Measurements from ENCODE around the gene SMAD5.

Gene SMAD5

DNA sequence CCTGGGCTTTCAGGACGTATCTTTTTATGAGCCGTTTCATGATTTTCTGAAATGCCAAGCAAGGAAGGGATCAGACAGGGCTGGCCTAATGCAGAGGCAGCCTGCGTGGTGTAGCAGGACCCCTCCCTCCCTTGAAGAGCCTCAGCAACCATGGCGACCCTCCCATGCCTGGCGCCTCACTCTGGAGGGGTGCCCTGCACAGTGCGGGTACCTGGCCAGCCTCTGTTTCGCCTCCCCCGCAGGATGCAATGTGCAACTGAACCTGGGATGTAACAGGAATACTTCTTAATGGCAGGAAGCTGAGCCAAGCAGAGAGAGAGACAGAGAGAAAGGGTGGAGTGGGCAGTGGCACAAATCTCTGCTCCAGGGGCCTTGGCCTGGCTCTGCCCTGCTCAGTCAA lies 83.6 kb downstream of the SMAD5 start:
- DNase-seq (ENCODE audit: low read depth in 2 of 2), result no peak

DNA sequence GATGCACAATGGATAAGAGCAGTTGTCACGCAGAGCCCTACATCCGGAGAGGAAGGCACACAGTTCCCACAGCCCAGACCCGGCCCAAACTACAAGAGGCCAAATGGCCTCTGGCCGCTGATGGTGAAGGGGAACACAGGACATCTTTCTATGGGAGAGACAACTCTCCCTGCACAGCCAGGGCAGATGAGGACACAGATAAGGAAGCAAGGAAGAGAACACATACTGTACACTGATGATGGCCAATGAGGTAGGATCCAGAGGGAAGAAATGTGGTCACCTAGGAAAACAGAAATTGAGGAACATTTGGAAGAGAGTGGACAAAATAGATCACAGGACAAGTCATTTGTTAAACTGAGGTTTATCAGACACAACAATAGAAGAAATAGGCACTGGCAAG lies 88.7 kb downstream of the SMAD5 start:
- no peak for DNase-seq (ENCODE audit: low read depth in 2 of 2)

DNA sequence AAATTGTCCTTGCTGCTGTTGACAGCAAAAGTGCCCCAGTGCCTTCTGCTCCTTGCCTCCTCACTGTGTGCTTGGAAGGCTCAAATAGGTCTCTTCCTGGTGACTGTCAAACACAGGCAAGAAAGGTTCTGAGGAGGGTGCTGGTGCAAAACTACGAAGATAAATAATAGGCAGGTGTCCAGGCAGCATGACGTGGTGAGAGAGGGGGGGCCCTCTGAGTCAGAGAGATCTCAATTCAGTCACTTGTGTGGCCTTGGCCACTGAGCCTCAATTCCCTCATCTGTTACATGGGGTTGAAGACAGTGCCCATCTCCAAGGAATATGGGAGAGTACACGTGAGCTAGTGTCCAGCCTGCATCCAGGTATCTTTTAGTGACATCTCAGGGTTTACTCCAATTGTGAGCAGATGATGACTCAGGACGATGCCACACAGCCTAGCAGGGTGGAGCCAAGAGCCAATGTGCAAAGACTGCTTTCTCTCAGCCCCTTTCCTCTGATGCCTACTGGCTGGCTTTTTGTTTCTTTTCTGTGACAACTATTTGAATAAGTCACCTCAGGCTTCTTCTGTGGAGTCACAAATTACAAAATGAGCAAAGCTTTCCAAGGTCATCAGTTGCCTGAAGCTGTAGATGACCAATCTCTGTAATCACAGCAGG lies 90.1 kb downstream of the SMAD5 start:
- DNase-seq (ENCODE audit: low read depth in 2 of 2), result no peak

DNA sequence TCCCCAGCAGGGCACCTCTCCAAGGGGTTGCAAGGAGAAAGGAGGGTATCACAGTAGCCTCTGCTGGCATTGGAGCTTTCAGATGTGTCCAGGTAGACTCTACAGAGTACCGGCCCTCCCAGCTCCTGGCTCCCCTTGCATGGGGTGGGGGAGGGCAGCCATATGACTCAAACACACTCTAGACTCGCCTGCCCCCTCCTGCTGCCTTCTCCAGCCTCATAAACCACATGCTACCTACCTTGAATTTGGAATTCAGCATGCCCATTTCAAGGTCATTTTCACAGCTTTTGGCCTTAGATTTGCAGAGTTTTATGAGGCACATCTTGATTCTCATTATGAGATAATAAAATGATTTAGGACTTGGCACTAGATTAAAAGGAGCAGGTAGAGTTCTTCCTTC lies 93.2 kb downstream of the SMAD5 start:
- DNase-seq (ENCODE audit: low read depth in 2 of 2), result no peak

DNA sequence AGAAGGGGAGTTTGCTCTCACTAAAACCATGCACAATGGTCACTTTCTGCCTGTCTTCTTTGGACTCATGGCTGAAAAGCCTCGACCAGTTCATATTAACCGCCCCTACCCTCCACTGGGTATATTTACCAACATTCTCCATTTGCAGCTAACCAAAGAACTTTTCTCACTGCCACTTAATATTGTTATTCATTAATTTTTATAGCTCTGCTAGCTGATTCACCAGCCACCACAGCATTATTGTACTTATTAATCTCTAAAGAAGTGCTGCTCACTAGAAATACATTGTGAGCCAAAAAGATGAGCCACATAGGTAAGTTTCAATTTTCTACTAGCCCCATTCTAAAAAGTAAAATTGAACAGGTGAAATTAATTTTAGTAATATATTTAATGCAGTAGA lies 93.8 kb downstream of the SMAD5 start:
- no peak for DNase-seq (ENCODE audit: low read depth in 2 of 2)

DNA sequence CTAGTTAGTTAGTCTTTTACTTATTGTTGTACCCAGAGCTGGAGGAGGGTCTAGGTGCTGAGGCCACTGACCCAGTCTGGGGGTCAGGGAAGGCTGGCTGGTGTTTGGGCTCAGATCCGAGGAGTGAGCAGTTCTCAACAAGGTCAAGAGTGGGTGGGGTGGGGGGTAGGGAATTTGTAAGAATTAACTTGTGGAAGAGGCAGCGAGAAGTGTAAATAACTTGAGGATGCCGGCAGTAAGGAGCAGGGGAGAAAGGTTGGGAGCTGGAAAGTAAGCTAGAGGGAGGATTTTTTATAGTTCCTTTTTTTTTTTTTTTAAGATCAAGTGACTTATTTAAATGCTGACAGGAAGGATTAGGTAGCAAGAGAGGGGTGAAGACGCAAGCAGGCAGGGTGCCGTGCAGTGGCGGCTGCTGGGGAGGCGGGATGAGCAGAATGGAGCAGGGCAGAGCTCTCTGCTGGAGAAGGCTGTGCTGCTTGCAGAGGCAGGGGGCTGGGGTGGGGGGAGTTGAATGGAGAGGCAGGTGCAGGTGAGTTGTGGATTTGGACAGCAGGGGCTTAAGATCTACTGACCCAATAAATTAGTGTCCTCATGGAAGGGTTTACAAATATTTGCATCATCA lies 95.6 kb downstream of the SMAD5 start:
- DNase-seq (ENCODE audit: low read depth in 2 of 2), result no peak

DNA sequence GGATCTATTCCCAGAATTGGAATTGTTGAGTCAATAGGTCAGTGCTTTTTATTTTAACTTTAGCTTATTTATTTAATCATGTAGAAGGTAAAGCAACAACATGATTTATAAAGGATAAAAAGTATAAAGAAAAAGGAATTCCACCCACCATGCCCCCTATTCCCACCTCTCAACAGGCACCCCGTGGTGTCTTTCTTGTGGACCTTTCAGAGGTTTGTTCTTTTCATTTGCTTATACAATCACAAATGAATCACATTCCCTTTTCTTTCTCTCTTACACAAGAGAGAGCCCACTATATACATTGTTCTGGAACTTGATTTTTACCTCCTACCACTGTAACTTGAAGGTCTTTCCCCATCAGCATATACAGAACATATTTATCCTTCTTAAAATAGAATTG lies 97.5 kb downstream of the SMAD5 start:
- DNase-seq (ENCODE audit: low read depth in 2 of 2), result no peak

DNA sequence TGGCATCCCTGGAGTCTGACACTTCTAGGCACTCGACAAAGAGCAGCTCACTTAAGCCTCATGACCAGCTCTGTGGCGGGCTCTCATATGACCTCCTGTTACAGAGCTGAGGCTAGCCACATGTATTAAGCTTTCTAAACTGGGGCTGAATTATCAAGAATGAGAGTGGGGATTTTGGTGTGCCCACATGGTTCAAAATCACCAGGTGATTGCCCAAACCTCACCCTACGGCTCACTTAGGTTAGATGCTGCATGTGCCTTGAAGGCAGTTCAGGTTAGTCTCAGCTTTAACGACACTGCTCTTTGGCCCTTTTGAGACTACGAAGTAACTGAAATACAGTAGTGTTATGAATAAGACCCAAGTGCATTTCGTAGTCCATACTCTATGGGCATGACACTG lies 99.7 kb downstream of the SMAD5 start:
- DNase-seq (ENCODE audit: low read depth in 2 of 2), result no peak
